HFF-Myc (cell line): ENCODE measurements around the gene TRA2A.

ENCODE experiments used
- DNase-seq: peaks from one replicate; pipeline ENCODE4 v3.0.0-alpha.2; 2011; ENCODE audit warnings: low read depth; ENCODE audit errors: extremely low read depth
- H3K4me3 ChIP-seq: replicated peaks from 2 replicates; pipeline ENCODE4 v1.5.1; 2011; ENCODE audit warnings: low read depth, mild to moderate bottlenecking, control low read depth, low read length
- TF ChIP-seq, protein P1 (sequence below): IDR thresholded peaks from 2 replicates; pipeline ENCODE4 v1.5.1; 2012; ENCODE audit warnings: mild to moderate bottlenecking, low read depth, low read length, control low read depth; ENCODE audit errors: missing control alignments

Gene TRA2A

DNA sequence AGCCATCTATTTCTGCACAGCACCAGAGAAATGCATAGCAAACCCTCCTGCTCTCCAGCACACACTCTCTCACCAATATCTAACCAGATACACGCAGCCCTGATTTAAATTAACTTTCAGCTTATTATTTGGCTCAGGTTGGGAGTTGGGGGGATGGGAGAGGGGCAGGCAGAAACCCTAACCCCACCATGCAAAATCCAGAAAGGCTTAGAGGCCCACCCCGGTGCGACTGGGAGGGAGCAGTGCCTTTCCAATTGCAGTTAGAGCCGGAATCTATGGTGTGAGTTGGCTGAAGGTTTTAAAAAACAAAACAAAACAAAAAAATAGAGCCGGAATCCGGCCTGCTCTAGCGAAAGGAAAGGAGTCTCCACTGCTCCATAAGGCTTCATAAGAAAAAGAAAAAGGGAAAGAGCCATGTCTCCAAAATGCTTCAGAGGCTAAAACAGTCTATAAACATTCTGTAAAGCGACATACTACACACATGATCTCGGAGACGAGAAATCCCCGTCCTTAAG lies 64.4 kb downstream of the TRA2A start:
- H3K4me3 ChIP-seq: peak overlapping the region; percentile 76
- TF ChIP-seq, protein P1, sequence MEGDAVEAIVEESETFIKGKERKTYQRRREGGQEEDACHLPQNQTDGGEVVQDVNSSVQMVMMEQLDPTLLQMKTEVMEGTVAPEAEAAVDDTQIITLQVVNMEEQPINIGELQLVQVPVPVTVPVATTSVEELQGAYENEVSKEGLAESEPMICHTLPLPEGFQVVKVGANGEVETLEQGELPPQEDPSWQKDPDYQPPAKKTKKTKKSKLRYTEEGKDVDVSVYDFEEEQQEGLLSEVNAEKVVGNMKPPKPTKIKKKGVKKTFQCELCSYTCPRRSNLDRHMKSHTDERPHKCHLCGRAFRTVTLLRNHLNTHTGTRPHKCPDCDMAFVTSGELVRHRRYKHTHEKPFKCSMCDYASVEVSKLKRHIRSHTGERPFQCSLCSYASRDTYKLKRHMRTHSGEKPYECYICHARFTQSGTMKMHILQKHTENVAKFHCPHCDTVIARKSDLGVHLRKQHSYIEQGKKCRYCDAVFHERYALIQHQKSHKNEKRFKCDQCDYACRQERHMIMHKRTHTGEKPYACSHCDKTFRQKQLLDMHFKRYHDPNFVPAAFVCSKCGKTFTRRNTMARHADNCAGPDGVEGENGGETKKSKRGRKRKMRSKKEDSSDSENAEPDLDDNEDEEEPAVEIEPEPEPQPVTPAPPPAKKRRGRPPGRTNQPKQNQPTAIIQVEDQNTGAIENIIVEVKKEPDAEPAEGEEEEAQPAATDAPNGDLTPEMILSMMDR: no peak
- no peak for DNase-seq

DNA sequence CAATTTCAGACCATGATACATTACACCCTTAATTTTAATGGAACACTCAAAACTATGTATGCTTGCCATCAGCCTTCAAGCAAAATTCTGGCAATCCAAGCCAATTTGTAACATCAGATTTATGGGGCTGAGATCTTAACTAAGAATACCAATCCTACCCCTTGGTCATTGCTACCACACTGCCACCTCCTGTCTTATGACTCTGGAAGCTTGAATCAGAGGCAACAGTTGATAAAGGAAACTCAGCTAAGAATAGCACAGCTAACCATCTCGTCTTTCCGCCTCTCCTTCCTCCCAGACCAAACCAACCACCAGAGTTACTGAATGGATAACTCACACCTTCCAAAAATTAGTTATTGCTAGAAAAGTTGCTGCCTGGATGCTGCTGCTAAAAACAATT lies 68.9 kb downstream of the TRA2A start:
- no peak overlapping the region for H3K4me3 ChIP-seq
- DNase-seq: no peak
- TF ChIP-seq, protein P1: no peak

- TF ChIP-seq, protein P1: no peak
- H3K4me3 ChIP-seq: no peak overlapping the region
- DNase-seq: no peak
These were observed 73.7 kb downstream of the TRA2A start for GRCh38 chr7:23458044-23458443.

DNA sequence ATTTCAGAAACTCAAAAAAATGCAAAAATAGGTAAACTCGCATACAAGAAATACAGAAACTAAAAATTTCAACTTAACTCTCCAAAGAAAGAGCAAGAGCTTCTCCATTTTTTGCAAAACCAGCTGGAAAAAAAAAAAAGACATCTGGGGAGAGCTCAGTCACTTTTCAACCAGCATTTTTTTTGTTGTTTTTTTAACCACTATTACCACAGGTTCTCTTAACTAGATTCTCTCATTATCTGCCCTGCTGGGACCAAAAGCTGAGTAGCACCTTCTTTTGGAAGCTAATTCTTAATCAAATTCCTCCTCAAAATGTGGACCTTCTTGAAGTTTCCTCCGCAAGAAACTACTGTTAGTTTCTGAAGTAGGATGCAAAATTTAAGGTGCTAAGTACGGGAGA lies 75.7 kb downstream of the TRA2A start:
- no peak for DNase-seq
- TF ChIP-seq, protein P1: no peak
- no peak overlapping the region for H3K4me3 ChIP-seq

- no peak for DNase-seq
- no peak overlapping the region for H3K4me3 ChIP-seq
- TF ChIP-seq, protein P1: no peak
These were observed 76.8 kb downstream of the TRA2A start for GRCh38 chr7:23454881-23455526.
